Fibroblast of lung (primary cell): Measurements from ENCODE around the gene PRRG2.

Source experiments
- EZH2 ChIP-seq: IDR thresholded peaks from 2 replicates; pipeline ENCODE4 v1.5.1; 2012; ENCODE audit warnings: low read length, control low read depth, mild to moderate bottlenecking; ENCODE audit errors: missing control alignments
- TF ChIP-seq, protein P1 (sequence below), 2 donors: IDR thresholded peaks in 1 of 2; conservative IDR thresholded peaks in 1 of 2; 1 replicate in 1 of 2; 2 replicates in 1 of 2; pipeline ENCODE4 v1.5.1; 2011 to 2012; ENCODE audit warnings: low read length in 2 of 2, control low read depth in 1 of 2, inconsistent platforms in 1 of 2, low read depth in 1 of 2, mild to moderate bottlenecking in 1 of 2

DNA sequence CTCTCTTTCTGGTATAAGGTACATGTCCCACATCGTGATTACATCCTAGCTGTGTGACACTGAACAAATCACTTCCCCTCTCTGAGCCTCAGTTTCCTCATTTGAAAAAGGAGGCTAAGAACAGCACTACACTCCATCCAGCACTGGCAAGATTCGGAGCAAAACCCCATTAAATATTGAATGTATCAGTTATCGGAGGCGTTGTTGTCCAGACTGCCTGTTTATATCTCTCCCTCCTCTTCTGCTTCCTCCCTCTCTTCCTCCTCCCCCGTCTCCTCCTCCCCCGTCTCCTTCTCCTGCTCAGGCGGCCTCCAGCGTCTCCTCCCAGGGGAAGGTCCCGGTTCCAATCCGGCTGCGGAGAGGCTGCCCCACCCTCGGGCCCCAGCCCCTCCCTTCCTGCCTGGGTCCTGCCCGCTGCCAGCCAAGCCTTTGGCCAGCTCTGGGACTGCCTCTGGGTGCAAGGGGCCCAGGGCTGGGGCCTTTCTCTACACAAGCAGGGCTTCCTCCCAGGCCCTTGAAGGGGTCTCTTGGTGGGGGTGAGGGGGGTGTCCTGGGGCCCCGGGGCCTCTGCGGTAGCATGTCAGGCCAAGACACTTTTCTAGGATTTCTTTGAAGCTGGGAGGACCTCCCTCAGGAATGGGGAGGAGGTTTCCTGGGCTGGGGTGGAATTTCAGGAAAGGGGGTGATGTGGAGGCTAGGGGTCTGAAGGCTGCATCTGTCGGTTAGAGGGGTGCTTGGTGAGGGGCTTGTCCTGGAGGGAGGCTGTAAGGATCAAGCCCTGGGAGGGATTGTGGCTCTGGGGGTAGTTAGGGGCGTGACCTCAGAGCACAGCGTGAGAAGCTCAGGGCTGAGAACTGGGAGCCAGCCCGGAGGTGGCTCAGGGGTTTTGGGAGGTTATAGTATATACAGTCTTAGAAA lies 57.0 kb downstream of the PRRG2 start:
- TF ChIP-seq EZH2 = no peak
- TF ChIP-seq, protein P1, sequence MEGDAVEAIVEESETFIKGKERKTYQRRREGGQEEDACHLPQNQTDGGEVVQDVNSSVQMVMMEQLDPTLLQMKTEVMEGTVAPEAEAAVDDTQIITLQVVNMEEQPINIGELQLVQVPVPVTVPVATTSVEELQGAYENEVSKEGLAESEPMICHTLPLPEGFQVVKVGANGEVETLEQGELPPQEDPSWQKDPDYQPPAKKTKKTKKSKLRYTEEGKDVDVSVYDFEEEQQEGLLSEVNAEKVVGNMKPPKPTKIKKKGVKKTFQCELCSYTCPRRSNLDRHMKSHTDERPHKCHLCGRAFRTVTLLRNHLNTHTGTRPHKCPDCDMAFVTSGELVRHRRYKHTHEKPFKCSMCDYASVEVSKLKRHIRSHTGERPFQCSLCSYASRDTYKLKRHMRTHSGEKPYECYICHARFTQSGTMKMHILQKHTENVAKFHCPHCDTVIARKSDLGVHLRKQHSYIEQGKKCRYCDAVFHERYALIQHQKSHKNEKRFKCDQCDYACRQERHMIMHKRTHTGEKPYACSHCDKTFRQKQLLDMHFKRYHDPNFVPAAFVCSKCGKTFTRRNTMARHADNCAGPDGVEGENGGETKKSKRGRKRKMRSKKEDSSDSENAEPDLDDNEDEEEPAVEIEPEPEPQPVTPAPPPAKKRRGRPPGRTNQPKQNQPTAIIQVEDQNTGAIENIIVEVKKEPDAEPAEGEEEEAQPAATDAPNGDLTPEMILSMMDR (conservative IDR thresholded peaks at IDR 0.05 in 1 of 2, IDR thresholded peaks at IDR 0.05 in 1 of 2; ENCODE audit: low read depth in 1 of 2, low read length in 2 of 2) = no peak
